DND-41 (cell line): Measurements from ENCODE around the gene SRPRB.

Experiments used
- CTCF ChIP-seq: IDR thresholded peaks from 2 replicates; pipeline ENCODE4 v1.5.1; 2012; ENCODE audit warnings: borderline replicate concordance, low read length, moderate library complexity, mild to moderate bottlenecking; ENCODE audit not compliant: poor library complexity, severe bottlenecking; ENCODE audit errors: extremely low read depth
- EZH2 ChIP-seq: IDR thresholded peaks from 3 replicates; pipeline ENCODE4 v1.6.1; 2012; ENCODE audit warnings: borderline replicate concordance, low read depth, mild to moderate bottlenecking, moderate library complexity, low read length, inconsistent platforms; ENCODE audit not compliant: severe bottlenecking

DNA sequence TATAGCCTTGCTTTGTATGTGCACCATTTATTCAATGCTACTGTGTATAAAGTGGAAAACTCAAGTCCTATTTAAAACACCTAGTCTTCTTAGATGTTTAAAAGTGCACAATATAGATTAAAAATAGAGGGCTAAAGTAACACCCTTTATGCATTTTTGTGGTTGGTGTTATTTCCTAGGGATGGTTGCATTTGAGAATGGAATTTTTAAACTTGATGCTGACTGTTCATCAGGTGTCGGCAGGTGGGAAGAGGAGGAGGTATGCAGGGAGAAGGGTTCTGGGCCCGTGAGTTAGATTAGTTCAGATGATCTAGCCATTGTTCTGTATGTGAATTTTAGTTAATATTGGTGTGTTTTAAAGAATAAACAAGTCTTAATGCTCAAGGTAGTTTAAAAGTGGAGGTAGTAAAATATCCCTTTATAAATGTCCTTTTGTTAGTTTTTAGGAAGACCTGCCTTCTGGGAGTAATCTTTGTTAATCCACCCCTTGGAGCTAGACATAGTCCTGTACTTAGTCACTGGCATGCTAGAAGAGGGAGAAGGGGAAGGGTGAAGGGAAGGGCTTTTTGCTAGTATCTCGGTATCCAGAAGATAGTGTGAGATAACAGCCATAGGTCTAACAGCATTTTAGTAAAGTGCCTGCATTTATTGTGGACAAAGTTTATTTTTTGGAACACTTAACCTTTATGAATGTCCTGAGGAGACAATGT is 8.1 kb upstream of the SRPRB start:
- no peak for TF ChIP-seq CTCF
- TF ChIP-seq EZH2, result no peak
